Activated naive CD8-positive, alpha-beta T cell treated with anti-CD3 and anti-CD28 coated beads, Interleukin-2, amount 50 U/mL, for 24 hours (primary cell): ENCODE results near the gene EFHC2.
"Not testable (repeated sequence)": the region's sequence is repeated elsewhere in the genome, so short reads cannot be mapped to it uniquely, and the experiment has no call there.

ENCODE experiments used
- ATAC-seq: fragments of 150-1000 bp; cut with Tn5 transposase; one replicate; pipeline ENCODE4 v1.10.0; 2021
- DNase-seq: peaks from one replicate; pipeline ENCODE4 v3.0.0; 2021
- H3K27ac Mint-ChIP-seq: one replicate; pipeline ENCODE4 v1.8.0; 2021; ENCODE audit warnings: mild to moderate bottlenecking, mixed read lengths
- H3K27me3 Mint-ChIP-seq: one replicate; pipeline ENCODE4 v1.8.0; 2021; ENCODE audit warnings: mixed read lengths
- H3K36me3 Mint-ChIP-seq: one replicate; pipeline ENCODE4 v1.8.0; 2021; ENCODE audit warnings: low read depth, mixed read lengths
- H3K4me1 Mint-ChIP-seq: one replicate; pipeline ENCODE4 v1.8.0; 2021; ENCODE audit warnings: mixed read lengths
- H3K4me3 Mint-ChIP-seq: one replicate; pipeline ENCODE4 v1.8.0; 2021; ENCODE audit warnings: mild to moderate bottlenecking, moderate library complexity, mixed read lengths
- H3K9me3 Mint-ChIP-seq: one replicate; pipeline ENCODE4 v1.8.0; 2021; ENCODE audit warnings: mixed read lengths

Gene EFHC2

GRCh38 chrX:44234541-44234940, 108.9 kb downstream of the EFHC2 start:
- Mint-ChIP-seq H3K36me3 (peaks cover 2% of the 10 kb centered on the region), H3K4me1 (peaks cover 3% of the 10 kb centered on the region), H3K27me3 (no peaks in the 10 kb centered on the region), H3K27ac (no peak overlapping the region), H3K4me3 (no peak overlapping the region), H3K9me3 (no peaks in the 10 kb centered on the region)
- no peak for DNase-seq
- no peak for ATAC-seq

GRCh38 chrX:44234116-44234515, 109.4 kb downstream of the EFHC2 start:
- Mint-ChIP-seq H3K4me3 (no peak overlapping the region), H3K4me1 (peaks cover 3% of the 10 kb centered on the region), H3K27ac (no peak overlapping the region), H3K36me3 (peaks cover 2% of the 10 kb centered on the region), H3K9me3 (no peaks in the 10 kb centered on the region), H3K27me3 (no peaks in the 10 kb centered on the region)
- ATAC-seq = no peak
- DNase-seq = no peak

GRCh38 chrX:44232081-44232480, 111.4 kb downstream of the EFHC2 start:
- ATAC-seq = no peak
- Mint-ChIP-seq H3K27ac (no peak overlapping the region), H3K9me3 (no peaks in the 10 kb centered on the region), H3K27me3 (no peaks in the 10 kb centered on the region), H3K4me3 (no peak overlapping the region), H3K4me1 (peaks cover 3% of the 10 kb centered on the region), H3K36me3 (peaks cover 2% of the 10 kb centered on the region)
- no peak for DNase-seq

GRCh38 chrX:44228621-44229020, 114.9 kb downstream of the EFHC2 start:
- Mint-ChIP-seq H3K9me3 (no peaks in the 10 kb centered on the region), H3K4me1 (no peaks in the 10 kb centered on the region), H3K27ac (no peak overlapping the region), H3K36me3 (peaks cover 2% of the 10 kb centered on the region), H3K4me3 (no peak overlapping the region), H3K27me3 (no peaks in the 10 kb centered on the region)
- ATAC-seq (no peak), DNase-seq (no peak)

GRCh38 chrX:44227991-44228390, 115.5 kb downstream of the EFHC2 start:
- Mint-ChIP-seq H3K27me3 (no peaks in the 10 kb centered on the region), H3K27ac (no peak overlapping the region), H3K4me1 (no peaks in the 10 kb centered on the region)

GRCh38 chrX:44225667-44226066, 117.8 kb downstream of the EFHC2 start:
- no peaks in the 10 kb centered on the region for H3K9me3 Mint-ChIP-seq

More at GRCh38 chrX:44227991-44228390, 115.5 kb downstream of the EFHC2 start:
- peaks cover 2% of the 10 kb centered on the region for H3K36me3 Mint-ChIP-seq
- no peak overlapping the region for H3K4me3 Mint-ChIP-seq
- no peak for DNase-seq
- no peak for ATAC-seq
- H3K9me3 Mint-ChIP-seq = no peaks in the 10 kb centered on the region

GRCh38 chrX:44224760-44225159, 118.7 kb downstream of the EFHC2 start:
- Mint-ChIP-seq H3K27me3 (no peaks in the 10 kb centered on the region), H3K9me3 (no peaks in the 10 kb centered on the region)

More at GRCh38 chrX:44225667-44226066, 117.8 kb downstream of the EFHC2 start:
- no peaks in the 10 kb centered on the region for H3K27me3 Mint-ChIP-seq
- no peak overlapping the region for H3K27ac Mint-ChIP-seq
- H3K36me3 Mint-ChIP-seq = no peaks in the 10 kb centered on the region
- ATAC-seq = no peak
- H3K4me1 Mint-ChIP-seq = no peaks in the 10 kb centered on the region
- DNase-seq = no peak
- H3K4me3 Mint-ChIP-seq = no peak overlapping the region

GRCh38 chrX:44223150-44223549, 120.3 kb downstream of the EFHC2 start:
- Mint-ChIP-seq H3K4me1 (no peaks in the 10 kb centered on the region), H3K36me3 (no peaks in the 10 kb centered on the region), H3K4me3 (no peak overlapping the region), H3K27ac (no peak overlapping the region), H3K9me3 (no peaks in the 10 kb centered on the region), H3K27me3 (no peaks in the 10 kb centered on the region)
- ATAC-seq (no peak), DNase-seq (no peak)

More at GRCh38 chrX:44224760-44225159, 118.7 kb downstream of the EFHC2 start:
- ATAC-seq (no peak), DNase-seq (no peak)
- Mint-ChIP-seq H3K4me1 (no peaks in the 10 kb centered on the region), H3K36me3 (no peaks in the 10 kb centered on the region), H3K27ac (no peak overlapping the region), H3K4me3 (no peak overlapping the region)

GRCh38 chrX:44218465-44218864, 125.0 kb downstream of the EFHC2 start:
- Mint-ChIP-seq H3K27me3 (no peaks in the 10 kb centered on the region), H3K36me3 (peaks cover 1% of the 10 kb centered on the region), H3K4me1 (no peaks in the 10 kb centered on the region)

GRCh38 chrX:44216171-44216570, 127.3 kb downstream of the EFHC2 start:
- H3K9me3 Mint-ChIP-seq = no peaks in the 10 kb centered on the region
- H3K27ac Mint-ChIP-seq = no peak overlapping the region
- H3K36me3 Mint-ChIP-seq = peaks cover 1% of the 10 kb centered on the region
- H3K27me3 Mint-ChIP-seq = no peaks in the 10 kb centered on the region
- H3K4me3 Mint-ChIP-seq = no peak overlapping the region
- no peaks in the 10 kb centered on the region for H3K4me1 Mint-ChIP-seq
- no peak for ATAC-seq
- no peak for DNase-seq

More at GRCh38 chrX:44218465-44218864, 125.0 kb downstream of the EFHC2 start:
- Mint-ChIP-seq H3K9me3 (no peaks in the 10 kb centered on the region), H3K27ac (no peak overlapping the region), H3K4me3 (no peak overlapping the region)
- ATAC-seq (no peak), DNase-seq (no peak)

- no peak overlapping the region for H3K27ac Mint-ChIP-seq
- H3K9me3 Mint-ChIP-seq = no peaks in the 10 kb centered on the region
- H3K36me3 Mint-ChIP-seq = no peaks in the 10 kb centered on the region
- no peak overlapping the region for H3K4me3 Mint-ChIP-seq
- H3K27me3 Mint-ChIP-seq = no peaks in the 10 kb centered on the region
- ATAC-seq = no peak
- DNase-seq = no peak
- H3K4me1 Mint-ChIP-seq = no peaks in the 10 kb centered on the region
Measured at GRCh38 chrX:44203791-44204190, 139.7 kb downstream of the EFHC2 start.

- H3K27ac Mint-ChIP-seq = no peak overlapping the region
Measured at GRCh38 chrX:44202596-44202995, 140.9 kb downstream of the EFHC2 start.

GRCh38 chrX:44189116-44189515, 154.4 kb downstream of the EFHC2 start:
- Mint-ChIP-seq H3K4me1 (no peaks in the 10 kb centered on the region), H3K4me3 (no peak overlapping the region), H3K36me3 (no peaks in the 10 kb centered on the region), H3K27ac (no peak overlapping the region), H3K27me3 (no peaks in the 10 kb centered on the region), H3K9me3 (no peaks in the 10 kb centered on the region)
- DNase-seq (no peak), ATAC-seq (no peak)

More at GRCh38 chrX:44202596-44202995, 140.9 kb downstream of the EFHC2 start:
- no peak for ATAC-seq
- Mint-ChIP-seq H3K27me3 (no peaks in the 10 kb centered on the region), H3K9me3 (no peaks in the 10 kb centered on the region), H3K36me3 (no peaks in the 10 kb centered on the region), H3K4me1 (no peaks in the 10 kb centered on the region), H3K4me3 (no peak overlapping the region)
- no peak for DNase-seq

GRCh38 chrX:44187915-44188314, 155.6 kb downstream of the EFHC2 start:
- not testable (repeated sequence) for H3K36me3 Mint-ChIP-seq, DNase-seq, H3K9me3 Mint-ChIP-seq, H3K27ac Mint-ChIP-seq, H3K4me1 Mint-ChIP-seq, ATAC-seq, H3K27me3 Mint-ChIP-seq, H3K4me3 Mint-ChIP-seq

GRCh38 chrX:44183329-44183728, 160.1 kb downstream of the EFHC2 start:
- Mint-ChIP-seq H3K27ac (no peak overlapping the region), H3K4me3 (no peak overlapping the region), H3K36me3 (no peaks in the 10 kb centered on the region), H3K4me1 (no peaks in the 10 kb centered on the region), H3K27me3 (no peaks in the 10 kb centered on the region), H3K9me3 (no peaks in the 10 kb centered on the region)
- ATAC-seq = no peak
- DNase-seq = no peak
